Fibroblast of lung (primary cell): Measurements from ENCODE around the gene THOC7. TPM values are rescaled to one million over a fixed set of nuclear protein-coding genes. Genes with fewer than 3 reads are reported as not detected.

Experiments
- DNase-seq, 2 donors: peaks; one replicate each; pipeline versions ENCODE4 v3.0.0 to v3.0.0-alpha.2; 2010; ENCODE audit warnings: low read depth in 2 of 2
- H2AFZ ChIP-seq: 2 replicates; pipeline ENCODE4 v1.5.1; 2012; ENCODE audit warnings: low read length, control low read depth, inconsistent platforms
- H3K27ac ChIP-seq: 2 replicates; pipeline ENCODE4 v1.5.1; 2011; ENCODE audit warnings: low read length, control low read depth; ENCODE audit not compliant: insufficient read depth
- H3K27me3 ChIP-seq: 2 replicates; pipeline ENCODE4 v1.5.1; 2011; ENCODE audit warnings: mild to moderate bottlenecking, low read length; ENCODE audit not compliant: control insufficient read depth, insufficient read depth
- H3K36me3 ChIP-seq: 2 replicates; pipeline ENCODE4 v1.5.1; 2011; ENCODE audit warnings: low read length; ENCODE audit not compliant: control insufficient read depth, insufficient read depth
- H3K4me1 ChIP-seq: 2 replicates; pipeline ENCODE4 v1.5.1; 2011; ENCODE audit warnings: low read length; ENCODE audit not compliant: control insufficient read depth, insufficient read depth; ENCODE audit errors: extremely low read depth
- H3K4me2 ChIP-seq: 2 replicates; pipeline ENCODE4 v1.5.1; 2011; ENCODE audit warnings: low read length, control low read depth; ENCODE audit not compliant: insufficient read depth; ENCODE audit errors: extremely low read depth
- H3K4me3 ChIP-seq, 4 experiments: fragments of 200-600 bp in 1 of 4; sonication (generic) in 1 of 4; replicated peaks in 1 of 4; 2 replicates each; pipeline ENCODE4 v1.5.1; 2011 to 2016; ENCODE audit warnings: low read length in 4 of 4, low read depth in 3 of 4, mild to moderate bottlenecking in 3 of 4, control low read depth in 2 of 4, inconsistent platforms in 1 of 4, mixed read lengths in 1 of 4; ENCODE audit not compliant: insufficient read depth in 1 of 4; ENCODE audit errors: control extremely low read depth in 1 of 4
- H3K79me2 ChIP-seq: 2 replicates; pipeline ENCODE4 v1.5.1; 2012; ENCODE audit warnings: mild to moderate bottlenecking, low read length, inconsistent platforms; ENCODE audit not compliant: control insufficient read depth, insufficient read depth
- H3K9ac ChIP-seq: 2 replicates; pipeline ENCODE4 v1.5.1; 2011; ENCODE audit warnings: mild to moderate bottlenecking, low read length, control low read depth; ENCODE audit not compliant: insufficient read depth
- H3K9me3 ChIP-seq: 2 replicates; pipeline ENCODE4 v1.5.1; 2012; ENCODE audit warnings: low read depth, low read length; ENCODE audit not compliant: control insufficient read depth, insufficient read depth
- H4K20me1 ChIP-seq: 2 replicates; pipeline ENCODE4 v1.5.1; 2011; ENCODE audit warnings: low read length; ENCODE audit not compliant: control insufficient read depth, insufficient read depth; ENCODE audit errors: extremely low read depth
- EZH2 ChIP-seq: IDR thresholded peaks from 2 replicates; pipeline ENCODE4 v1.5.1; 2012; ENCODE audit warnings: low read length, control low read depth, mild to moderate bottlenecking; ENCODE audit errors: missing control alignments
- polyA plus RNA-seq, 2 donors: library from polyadenylated mRNA; depleted of rRNA in 1 of 2; stranded (reverse) in 1 of 2; unstranded in 1 of 2; fragments of >200 nt; gene quantifications; 2 replicates each; pipeline ENCODE4 v1.2.1, GENCODE V29; 2011 to 2012; ENCODE audit warnings: missing spikeins in 1 of 2
- total RNA-seq: library from RNA; depleted of rRNA; stranded (reverse); fragments of >200 nt; gene quantifications from 2 replicates; pipeline ENCODE4 v1.2.1, GENCODE V29; 2014
- TF ChIP-seq, protein P1 (sequence below), 2 donors: IDR thresholded peaks in 1 of 2; conservative IDR thresholded peaks in 1 of 2; 1 replicate in 1 of 2; 2 replicates in 1 of 2; pipeline ENCODE4 v1.5.1; 2011 to 2012; ENCODE audit warnings: low read length in 2 of 2, control low read depth in 1 of 2, inconsistent platforms in 1 of 2, low read depth in 1 of 2, mild to moderate bottlenecking in 1 of 2

Gene THOC7
- total and polyA plus RNA-seq, 2 donors (not counting 1 experiment from before 2014, with no cell fraction given): 35.3 to 103 TPM

GRCh38 chr3:63845215-63845614 is 18.4 kb downstream of the THOC7 start:
- no peaks in the 10 kb centered on the region for H3K27me3 ChIP-seq
- no peak overlapping the region for H3K9ac ChIP-seq
- no peaks in the 10 kb centered on the region for H3K4me1 ChIP-seq
- H3K4me2 ChIP-seq: no peak overlapping the region
- no peak overlapping the region for H3K27ac ChIP-seq
- TF ChIP-seq, protein P1, sequence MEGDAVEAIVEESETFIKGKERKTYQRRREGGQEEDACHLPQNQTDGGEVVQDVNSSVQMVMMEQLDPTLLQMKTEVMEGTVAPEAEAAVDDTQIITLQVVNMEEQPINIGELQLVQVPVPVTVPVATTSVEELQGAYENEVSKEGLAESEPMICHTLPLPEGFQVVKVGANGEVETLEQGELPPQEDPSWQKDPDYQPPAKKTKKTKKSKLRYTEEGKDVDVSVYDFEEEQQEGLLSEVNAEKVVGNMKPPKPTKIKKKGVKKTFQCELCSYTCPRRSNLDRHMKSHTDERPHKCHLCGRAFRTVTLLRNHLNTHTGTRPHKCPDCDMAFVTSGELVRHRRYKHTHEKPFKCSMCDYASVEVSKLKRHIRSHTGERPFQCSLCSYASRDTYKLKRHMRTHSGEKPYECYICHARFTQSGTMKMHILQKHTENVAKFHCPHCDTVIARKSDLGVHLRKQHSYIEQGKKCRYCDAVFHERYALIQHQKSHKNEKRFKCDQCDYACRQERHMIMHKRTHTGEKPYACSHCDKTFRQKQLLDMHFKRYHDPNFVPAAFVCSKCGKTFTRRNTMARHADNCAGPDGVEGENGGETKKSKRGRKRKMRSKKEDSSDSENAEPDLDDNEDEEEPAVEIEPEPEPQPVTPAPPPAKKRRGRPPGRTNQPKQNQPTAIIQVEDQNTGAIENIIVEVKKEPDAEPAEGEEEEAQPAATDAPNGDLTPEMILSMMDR (conservative IDR thresholded peaks at IDR 0.05 in 1 of 2, IDR thresholded peaks at IDR 0.05 in 1 of 2; ENCODE audit: low read depth in 1 of 2, low read length in 2 of 2): no peak
- no peak for TF ChIP-seq EZH2
- no peak overlapping the region for H2AFZ ChIP-seq
- H3K79me2 ChIP-seq: peaks cover 3% of the 10 kb centered on the region
- H3K36me3 ChIP-seq: no peaks in the 10 kb centered on the region
- H3K9me3 ChIP-seq: no peaks in the 10 kb centered on the region
- H4K20me1 ChIP-seq: no peaks in the 10 kb centered on the region
- no peak overlapping the region for H3K4me3 ChIP-seq
- no peak for DNase-seq

DNA sequence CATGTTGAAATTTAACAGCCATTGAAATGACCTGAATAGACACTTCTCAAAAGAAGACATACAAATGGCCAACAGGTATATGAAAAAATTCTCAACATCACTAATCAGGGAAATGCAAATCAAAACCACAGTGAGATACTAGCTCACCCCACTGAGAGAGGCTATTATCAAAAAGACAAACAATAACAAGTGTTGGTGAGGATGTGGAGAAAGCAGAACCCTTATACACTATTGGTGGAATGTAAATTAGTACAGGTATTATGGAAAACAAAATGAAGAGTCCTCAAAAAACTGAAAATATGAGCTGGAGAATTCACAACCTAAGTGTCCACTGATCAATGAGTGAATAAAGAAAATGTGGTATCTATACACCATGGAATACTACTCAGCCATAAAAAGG is 21.5 kb downstream of the THOC7 start:
- H3K27me3 ChIP-seq: no peaks in the 10 kb centered on the region
- H3K9ac ChIP-seq: no peak overlapping the region
- H2AFZ ChIP-seq: no peak overlapping the region
- DNase-seq: no peak
- H3K79me2 ChIP-seq: no peaks in the 10 kb centered on the region
- H3K27ac ChIP-seq: no peak overlapping the region
- no peak overlapping the region for H3K4me3 ChIP-seq
- H3K4me1 ChIP-seq: no peaks in the 10 kb centered on the region
- TF ChIP-seq EZH2: no peak
- TF ChIP-seq, protein P1 (conservative IDR thresholded peaks at IDR 0.05 in 1 of 2, IDR thresholded peaks at IDR 0.05 in 1 of 2; ENCODE audit: low read depth in 1 of 2, low read length in 2 of 2): no peak
- no peaks in the 10 kb centered on the region for H3K36me3 ChIP-seq
- no peak overlapping the region for H3K4me2 ChIP-seq
- no peaks in the 10 kb centered on the region for H4K20me1 ChIP-seq
- no peaks in the 10 kb centered on the region for H3K9me3 ChIP-seq

GRCh38 chr3:63841704-63842103 is 21.9 kb downstream of the THOC7 start:
- DNase-seq: no peak
- no peak overlapping the region for H3K27ac ChIP-seq
- no peaks in the 10 kb centered on the region for H3K36me3 ChIP-seq
- H3K4me1 ChIP-seq: no peaks in the 10 kb centered on the region
- no peaks in the 10 kb centered on the region for H3K27me3 ChIP-seq
- no peaks in the 10 kb centered on the region for H3K9me3 ChIP-seq
- no peak overlapping the region for H3K4me3 ChIP-seq
- H3K9ac ChIP-seq: no peak overlapping the region
- H2AFZ ChIP-seq: no peak overlapping the region
- TF ChIP-seq, protein P1 (conservative IDR thresholded peaks at IDR 0.05 in 1 of 2, IDR thresholded peaks at IDR 0.05 in 1 of 2; ENCODE audit: low read depth in 1 of 2, low read length in 2 of 2): no peak
- TF ChIP-seq EZH2: no peak
- H3K4me2 ChIP-seq: no peak overlapping the region
- H4K20me1 ChIP-seq: no peaks in the 10 kb centered on the region
- no peaks in the 10 kb centered on the region for H3K79me2 ChIP-seq
